Neural progenitor cell (in vitro differentiated cells): ENCODE results near the gene DCUN1D5. TPM values are rescaled to one million over a fixed set of nuclear protein-coding genes. Genes with fewer than 3 reads are reported as not detected.

ENCODE experiments used
- DNase-seq: peaks from one replicate; pipeline ENCODE4 v3.0.0-alpha.2; 2016; ENCODE audit warnings: low spot score
- H2AFZ ChIP-seq: fragments of 200-600 bp; sonication (generic); replicated peaks from 2 replicates; pipeline ENCODE4 v1.6.1; 2016; ENCODE audit warnings: antibody characterized with exemption
- H3F3A ChIP-seq: fragments of 200-600 bp; sonication (generic); 2 replicates; pipeline ENCODE4 v1.6.1; 2016; ENCODE audit warnings: antibody characterized with exemption, low read depth
- H3K27ac ChIP-seq: fragments of 200-600 bp; sonication (generic); 2 replicates; pipeline ENCODE4 v1.5.1; 2016; ENCODE audit warnings: mild to moderate bottlenecking
- H3K27me3 ChIP-seq: fragments of 200-600 bp; sonication (generic); 2 replicates; pipeline ENCODE4 v1.6.1; 2016; ENCODE audit warnings: mild to moderate bottlenecking, moderate library complexity
- H3K36me3 ChIP-seq: fragments of 200-600 bp; sonication (generic); 2 replicates; pipeline ENCODE4 v1.5.1; 2016
- H3K4me1 ChIP-seq: fragments of 200-600 bp; sonication (generic); 2 replicates; pipeline ENCODE4 v1.6.1; 2016; ENCODE audit warnings: mixed run types
- H3K4me2 ChIP-seq: fragments of 200-600 bp; sonication (generic); 2 replicates; pipeline ENCODE4 v1.6.1; 2016
- H3K4me3 ChIP-seq: fragments of 200-600 bp; sonication (generic); 2 replicates; pipeline ENCODE4 v1.5.1; 2016
- H3K79me2 ChIP-seq: fragments of 200-600 bp; sonication (generic); 2 replicates; pipeline ENCODE4 v1.6.1; 2016; ENCODE audit warnings: low read depth
- H3K9ac ChIP-seq: fragments of 200-600 bp; sonication (generic); 2 replicates; pipeline ENCODE4 v1.6.1; 2016
- H3K9me3 ChIP-seq: fragments of 200-600 bp; sonication (generic); 2 replicates; pipeline ENCODE4 v1.5.1; 2016; ENCODE audit warnings: low read depth
- H4K20me1 ChIP-seq: fragments of 200-600 bp; sonication (generic); 2 replicates; pipeline ENCODE4 v1.6.1; 2016; ENCODE audit warnings: low read depth
- H3K27ac Mint-ChIP-seq: 3 replicates; pipeline ENCODE4 v1.8.0; 2021; ENCODE audit warnings: mixed read lengths
- H3K27me3 Mint-ChIP-seq: 2 replicates; pipeline ENCODE4 v1.8.0; 2022; ENCODE audit warnings: low read depth, mild to moderate bottlenecking, inconsistent platforms, moderate library complexity, mixed read lengths; ENCODE audit not compliant: insufficient read depth
- H3K36me3 Mint-ChIP-seq: 3 replicates; pipeline ENCODE4 v1.8.0; 2021; ENCODE audit warnings: mixed read lengths
- H3K4me1 Mint-ChIP-seq: 3 replicates; pipeline ENCODE4 v1.8.0; 2021; ENCODE audit warnings: mixed read lengths
- H3K4me3 Mint-ChIP-seq: 3 replicates; pipeline ENCODE4 v1.8.0; 2021; ENCODE audit warnings: mild to moderate bottlenecking, moderate library complexity, mixed read lengths
- H3K9me3 Mint-ChIP-seq: 3 replicates; pipeline ENCODE4 v1.8.0; 2020; ENCODE audit warnings: mixed read lengths
- CTCF ChIP-seq: fragments of 200-600 bp; sonication (generic); IDR thresholded peaks from 2 replicates; pipeline ENCODE4 v1.5.1; 2017; ENCODE audit warnings: antibody characterized with exemption, mild to moderate bottlenecking
- EZH2 ChIP-seq: fragments of 200-600 bp; sonication (generic); IDR thresholded peaks from 2 replicates; pipeline ENCODE4 v1.6.1; 2017; ENCODE audit warnings: antibody characterized with exemption, mild to moderate bottlenecking, moderate library complexity
- EZH2phosphoT487 ChIP-seq: fragments of 200-600 bp; sonication (generic); IDR thresholded peaks from 2 replicates; pipeline ENCODE4 v1.6.1; 2017; ENCODE audit warnings: antibody characterized with exemption
- total RNA-seq: library from RNA; depleted of rRNA; stranded (reverse); fragments of >200 nt; gene quantifications from 2 replicates; pipeline ENCODE4 v1.2.3, GENCODE V29; 2015; ENCODE audit warnings: low replicate concordance

Gene DCUN1D5
- total RNA-seq, 1 donor from 2014 or later: 75.9 TPM

- DNase-seq: no peak
- TF ChIP-seq EZH2: no peak
- TF ChIP-seq CTCF: no peak
- no peak for TF ChIP-seq EZH2phosphoT487
- Mint-ChIP-seq H3K4me1 (no peaks in the 10 kb centered on the region), H3K4me3 (no peak overlapping the region), H3K9me3 (no peaks in the 10 kb centered on the region), H3K27me3 (no peaks in the 10 kb centered on the region), H3K27ac (no peak overlapping the region), H3K36me3 (no peaks in the 10 kb centered on the region)
- no peaks in the 10 kb centered on the region for H3K79me2 ChIP-seq
- no peaks in the 10 kb centered on the region for H3K4me1 ChIP-seq
- no peaks in the 10 kb centered on the region for H3K9me3 ChIP-seq
- H3K4me2 ChIP-seq: no peak overlapping the region
- no peak overlapping the region for H3K9ac ChIP-seq
- H3K27me3 ChIP-seq: no peaks in the 10 kb centered on the region
- H3K27ac ChIP-seq: no peak overlapping the region
- no peaks in the 10 kb centered on the region for H3F3A ChIP-seq
- peak overlapping the region; percentile 54 for H2AFZ ChIP-seq
- H4K20me1 ChIP-seq: no peaks in the 10 kb centered on the region
- no peaks in the 10 kb centered on the region for H3K36me3 ChIP-seq
- H3K4me3 ChIP-seq: no peak overlapping the region
Observed at GRCh38 chr11:103042161-103042560, 49.8 kb downstream of the DCUN1D5 start.

GRCh38 chr11:103035791-103036434 is 56.0 kb downstream of the DCUN1D5 start:
- Mint-ChIP-seq H3K4me3 (no peak overlapping the region), H3K4me1 (no peaks in the 10 kb centered on the region), H3K27me3 (peaks cover 2% of the 10 kb centered on the region), H3K9me3 (no peaks in the 10 kb centered on the region), H3K27ac (no peak overlapping the region), H3K36me3 (no peaks in the 10 kb centered on the region)
- Histone ChIP-seq H3K27me3 (no peaks in the 10 kb centered on the region), H2AFZ (peak overlapping the region; percentile 43), H3K79me2 (no peaks in the 10 kb centered on the region), H3K36me3 (no peaks in the 10 kb centered on the region), H3K4me1 (no peaks in the 10 kb centered on the region), H3K9ac (no peak overlapping the region), H3K27ac (no peak overlapping the region), H3K9me3 (no peaks in the 10 kb centered on the region), H4K20me1 (no peaks in the 10 kb centered on the region), H3K4me3 (no peak overlapping the region), H3K4me2 (no peak overlapping the region), H3F3A (no peaks in the 10 kb centered on the region)
- TF ChIP-seq CTCF (peak; percentile 69), EZH2phosphoT487 (no peak), EZH2 (no peak)
- peak; percentile 56 for DNase-seq

GRCh38 chr11:103035216-103035615 is 56.7 kb downstream of the DCUN1D5 start:
- H3K9me3 ChIP-seq: no peaks in the 10 kb centered on the region
- Mint-ChIP-seq H3K27ac (no peak overlapping the region), H3K27me3 (peaks cover 2% of the 10 kb centered on the region), H3K9me3 (no peaks in the 10 kb centered on the region), H3K4me1 (no peaks in the 10 kb centered on the region), H3K36me3 (no peaks in the 10 kb centered on the region), H3K4me3 (no peak overlapping the region)
- no peak overlapping the region for H3K4me2 ChIP-seq
- H4K20me1 ChIP-seq: no peaks in the 10 kb centered on the region
- TF ChIP-seq EZH2 (no peak), CTCF (no peak), EZH2phosphoT487 (no peak)
- no peaks in the 10 kb centered on the region for H3F3A ChIP-seq
- H3K9ac ChIP-seq: no peak overlapping the region
- no peaks in the 10 kb centered on the region for H3K4me1 ChIP-seq
- no peak overlapping the region for H3K27ac ChIP-seq
- no peaks in the 10 kb centered on the region for H3K79me2 ChIP-seq
- H3K4me3 ChIP-seq: no peak overlapping the region
- no peak overlapping the region for H2AFZ ChIP-seq
- no peaks in the 10 kb centered on the region for H3K36me3 ChIP-seq
- H3K27me3 ChIP-seq: no peaks in the 10 kb centered on the region
- no peak for DNase-seq
